Endothelial cell of umbilical vein (primary cell): ENCODE data around the gene CACNA1C. TPM values are rescaled to one million over a fixed set of nuclear protein-coding genes. Genes with fewer than 3 reads are reported as not detected.

Source experiments
- BruUV-seq: library from RNA; stranded (reverse); fragments of 400-500 nt; replicated peaks from 2 replicates; lab custom pipeline; 2021; lab: Mats Ljungman, UMichigan
- CTCF ChIA-PET: fragments of 300-600, 350-600 bp; sonication (Branson Sonifier 250); formaldehyde crosslinking; loops from one replicate; lab custom pipeline; 2021; ENCODE audit warnings: antibody characterized with exemption, inconsistent platforms; lab: Charles Lee
- POLR2A ChIA-PET: fragments of 300-600, 350-600 bp; sonication (Branson Sonifier 250); formaldehyde crosslinking; loops from one replicate; lab custom pipeline; 2021; ENCODE audit warnings: antibody characterized with exemption, inconsistent platforms; lab: Charles Lee
- DNase-seq: peaks from one replicate; pipeline ENCODE4 v3.0.0-alpha.2; 2011; ENCODE audit warnings: low read depth, low spot score
- FAIRE-seq: peaks from 2 replicates; lab custom pipeline; 2011; peaks lifted over from hg19 to GRCh38; lab: Jason Lieb, UNC
- H2AFZ ChIP-seq: 2 replicates; pipeline ENCODE4 v1.6.0; 2012; ENCODE audit warnings: low read depth, low read length, control low read depth, inconsistent platforms
- H3K27ac ChIP-seq: 2 replicates; pipeline ENCODE4 v1.5.1; 2011; ENCODE audit warnings: low read depth, mild to moderate bottlenecking, control low read depth, low read length, moderate library complexity; ENCODE audit not compliant: insufficient read depth
- H3K27me3 ChIP-seq, 2 experiments: 2 replicates each; pipeline versions ENCODE4 v1.6.0 to v1.6.1; 2011; ENCODE audit warnings: low read length in 2 of 2, mixed read lengths in 1 of 2; ENCODE audit not compliant: control insufficient read depth in 2 of 2, insufficient read depth in 2 of 2
- H3K36me3 ChIP-seq, 2 experiments: 2 replicates in 1 of 2; 3 replicates in 1 of 2; pipeline ENCODE4 v1.5.1; 2011; ENCODE audit warnings: low read length in 2 of 2, mild to moderate bottlenecking in 1 of 2, moderate library complexity in 1 of 2; ENCODE audit not compliant: control insufficient read depth in 2 of 2, insufficient read depth in 2 of 2; ENCODE audit errors: extremely low read depth in 1 of 2
- H3K4me1 ChIP-seq: 3 replicates; pipeline ENCODE4 v1.5.1; 2011; ENCODE audit warnings: mild to moderate bottlenecking, low read length; ENCODE audit not compliant: control insufficient read depth, insufficient read depth; ENCODE audit errors: extremely low read depth
- H3K4me2 ChIP-seq: 2 replicates; pipeline ENCODE4 v1.6.1; 2011; ENCODE audit warnings: low read length, control low read depth, mixed read lengths; ENCODE audit not compliant: insufficient read depth
- H3K4me3 ChIP-seq, 3 experiments: fragments of 200-600 bp in 1 of 3; sonication (generic), shearing (Covaris generic) in 1 of 3; replicated peaks in 1 of 3; 2 replicates each; pipeline ENCODE4 v1.5.1; 2011 to 2016; ENCODE audit warnings: control low read depth in 3 of 3, low read length in 3 of 3, mild to moderate bottlenecking in 2 of 3, inconsistent platforms in 1 of 3, low read depth in 1 of 3, moderate library complexity in 1 of 3; ENCODE audit not compliant: insufficient read depth in 1 of 3
- H3K79me2 ChIP-seq: 2 replicates; pipeline ENCODE4 v1.6.0; 2012; ENCODE audit warnings: low read length, inconsistent platforms; ENCODE audit not compliant: control insufficient read depth, insufficient read depth
- H3K9ac ChIP-seq: replicated peaks from 2 replicates; pipeline ENCODE3; 2011; ENCODE audit warnings: low read length, control low read depth; ENCODE audit not compliant: insufficient read depth; ENCODE audit errors: extremely low read depth
- H3K9me1 ChIP-seq: replicated peaks from 3 replicates; pipeline ENCODE4 v1.6.0; 2011; ENCODE audit warnings: mild to moderate bottlenecking, low read length; ENCODE audit not compliant: control insufficient read depth, insufficient read depth; ENCODE audit errors: extremely low read depth
- H3K9me3 ChIP-seq: replicated peaks from 2 replicates; pipeline ENCODE4 v1.5.1; 2012; ENCODE audit warnings: low read length, inconsistent platforms; ENCODE audit not compliant: control insufficient read depth, insufficient read depth
- H4K20me1 ChIP-seq: replicated peaks from 2 replicates; pipeline ENCODE3; 2011; ENCODE audit warnings: mild to moderate bottlenecking, low read length; ENCODE audit not compliant: control insufficient read depth, insufficient read depth; ENCODE audit errors: extremely low read depth
- EZH2 ChIP-seq: IDR thresholded peaks from 2 replicates; pipeline ENCODE4 v1.6.1; 2012; ENCODE audit warnings: borderline replicate concordance, low read depth, mild to moderate bottlenecking, moderate library complexity, low read length, inconsistent platforms; ENCODE audit not compliant: severe bottlenecking
- FOS ChIP-seq: IDR thresholded peaks from 2 replicates; pipeline ENCODE4 v1.6.1; 2011; ENCODE audit warnings: mild to moderate bottlenecking, low read length, moderate library complexity, borderline replicate concordance; ENCODE audit not compliant: insufficient read depth
- GATA2 ChIP-seq: IDR thresholded peaks from 2 replicates; pipeline ENCODE4 v1.7.0; 2011; ENCODE audit warnings: low read depth, mild to moderate bottlenecking, moderate library complexity, mixed read lengths, low read length; ENCODE audit not compliant: insufficient read length, insufficient read depth
- JUN ChIP-seq: IDR thresholded peaks from 2 replicates; pipeline ENCODE4 v1.6.1; 2011; ENCODE audit warnings: borderline replicate concordance, low read depth; ENCODE audit not compliant: insufficient read length, insufficient read depth
- MYC ChIP-seq: IDR thresholded peaks from one replicate; pipeline ENCODE4 v1.6.1; 2011; ENCODE audit warnings: mild to moderate bottlenecking, low read depth, low read length
- POLR2A ChIP-seq: IDR thresholded peaks from 2 replicates; pipeline ENCODE4 v1.6.1; 2012; ENCODE audit warnings: low read depth, mild to moderate bottlenecking, control low read depth, low read length
- POLR2AphosphoS5 ChIP-seq: IDR thresholded peaks from 2 replicates; pipeline ENCODE4 v1.6.1; 2012; ENCODE audit warnings: low read depth, mild to moderate bottlenecking, control low read depth, low read length, moderate library complexity; ENCODE audit not compliant: insufficient read depth
- dilution Hi-C: fragments of 300-500 bp; cut with MboI; formaldehyde crosslinking; loops from one replicate; pipeline ENCODE4 v1.15.0; 2019; ENCODE audit warnings: low sequenced_read_pairs; ENCODE audit not compliant: extremely low pct_ligation_motif_present
- intact Hi-C: fragments of 100-400 bp; cut with micrococcal nuclease; formaldehyde crosslinking; loops from one replicate; pipeline ENCODE4 v1.10.0; 2022
- polyA plus RNA-seq, 4 experiments: library from polyadenylated mRNA; depleted of rRNA in 3 of 4; stranded (reverse) in 3 of 4; unstranded in 1 of 4; fragments of >200 nt; gene quantifications; 2 replicates each; pipeline versions ENCODE4 v1.2.1 to v1.2.3, GENCODE V29; 2011 to 2012; ENCODE audit warnings: missing spikeins in 1 of 4
- total RNA-seq: library from RNA; stranded (reverse); gene quantifications from 2 replicates; pipeline ENCODE4 v1.2.3, GENCODE V29; 2021
- TF ChIP-seq, protein P1 (sequence below): IDR thresholded peaks from 2 replicates; pipeline ENCODE4 v1.6.1; 2011; ENCODE audit not compliant: insufficient read depth, insufficient read length
- TF ChIP-seq, protein P2 (sequence below), 2 donors: IDR thresholded peaks; 1 replicate in 1 of 2; 2 replicates in 1 of 2; pipeline ENCODE4 v1.5.1; 2011; ENCODE audit warnings: low read length in 2 of 2, mild to moderate bottlenecking in 2 of 2, moderate library complexity in 2 of 2, control low read depth in 1 of 2, inconsistent platforms in 1 of 2, low read depth in 1 of 2; ENCODE audit not compliant: insufficient read depth in 1 of 2; ENCODE audit errors: extremely low read depth in 1 of 2

The CACNA1C gene
- total and polyA plus RNA-seq, 2 donors (not counting 3 experiments of a cell fraction or from before 2014, with no cell fraction given), result not detected

DNA sequence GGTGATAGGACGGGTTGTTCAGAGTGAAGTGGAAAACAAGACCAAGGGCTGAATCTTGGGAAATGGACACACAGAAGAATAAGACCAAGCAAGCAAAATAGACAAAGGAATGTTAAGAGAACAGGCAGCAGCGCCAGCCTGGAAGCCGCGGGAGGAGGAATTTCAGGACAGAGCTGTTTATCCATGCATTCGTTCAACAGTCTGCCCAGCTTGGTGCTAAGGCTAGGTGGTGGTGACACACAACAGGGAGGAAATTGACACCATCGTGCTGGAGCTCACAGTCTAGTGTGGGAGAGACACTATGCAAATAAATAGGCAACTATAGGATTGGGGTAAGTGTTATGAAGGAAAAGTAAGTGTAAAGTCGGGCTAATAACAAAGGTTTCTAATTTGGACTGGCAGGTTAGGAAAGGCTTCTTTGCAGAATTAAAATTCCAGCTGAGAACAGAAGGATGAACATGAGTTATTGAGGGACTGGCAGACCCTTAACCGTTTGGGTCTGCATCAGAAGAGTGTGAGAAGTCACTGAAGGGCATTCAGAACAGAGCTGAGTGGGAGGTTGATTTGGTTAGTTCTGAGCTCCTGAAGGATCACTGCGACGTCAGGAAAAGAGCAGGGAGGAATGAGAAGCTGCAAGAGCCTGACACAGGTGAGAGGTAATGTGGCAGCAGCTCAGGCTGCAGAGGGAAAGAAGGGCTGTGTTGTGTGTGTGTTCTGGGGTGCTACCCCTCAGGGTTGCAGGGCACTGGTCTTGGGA lies 499.4 kb downstream of the CACNA1C start:
- Histone ChIP-seq H3K4me2 (no peak overlapping the region), H3K9ac (no peak overlapping the region), H2AFZ (no peak overlapping the region), H3K9me3 (no peaks in the 10 kb centered on the region), H3K4me1 (no peaks in the 10 kb centered on the region), H3K4me3 (no peak overlapping the region), H3K9me1 (no peaks in the 10 kb centered on the region), H3K36me3 (no peaks in the 10 kb centered on the region), H3K27me3 (no peaks in the 10 kb centered on the region), H3K27ac (no peak overlapping the region), H3K79me2 (no peaks in the 10 kb centered on the region), H4K20me1 (no peaks in the 10 kb centered on the region)
- TF ChIP-seq POLR2AphosphoS5, result no peak
- TF ChIP-seq GATA2, result no peak
- TF ChIP-seq JUN, result no peak
- TF ChIP-seq FOS, result no peak
- TF ChIP-seq EZH2, result no peak
- TF ChIP-seq, protein P1, sequence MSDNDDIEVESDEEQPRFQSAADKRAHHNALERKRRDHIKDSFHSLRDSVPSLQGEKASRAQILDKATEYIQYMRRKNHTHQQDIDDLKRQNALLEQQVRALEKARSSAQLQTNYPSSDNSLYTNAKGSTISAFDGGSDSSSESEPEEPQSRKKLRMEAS, result no peak
- TF ChIP-seq, protein P2, sequence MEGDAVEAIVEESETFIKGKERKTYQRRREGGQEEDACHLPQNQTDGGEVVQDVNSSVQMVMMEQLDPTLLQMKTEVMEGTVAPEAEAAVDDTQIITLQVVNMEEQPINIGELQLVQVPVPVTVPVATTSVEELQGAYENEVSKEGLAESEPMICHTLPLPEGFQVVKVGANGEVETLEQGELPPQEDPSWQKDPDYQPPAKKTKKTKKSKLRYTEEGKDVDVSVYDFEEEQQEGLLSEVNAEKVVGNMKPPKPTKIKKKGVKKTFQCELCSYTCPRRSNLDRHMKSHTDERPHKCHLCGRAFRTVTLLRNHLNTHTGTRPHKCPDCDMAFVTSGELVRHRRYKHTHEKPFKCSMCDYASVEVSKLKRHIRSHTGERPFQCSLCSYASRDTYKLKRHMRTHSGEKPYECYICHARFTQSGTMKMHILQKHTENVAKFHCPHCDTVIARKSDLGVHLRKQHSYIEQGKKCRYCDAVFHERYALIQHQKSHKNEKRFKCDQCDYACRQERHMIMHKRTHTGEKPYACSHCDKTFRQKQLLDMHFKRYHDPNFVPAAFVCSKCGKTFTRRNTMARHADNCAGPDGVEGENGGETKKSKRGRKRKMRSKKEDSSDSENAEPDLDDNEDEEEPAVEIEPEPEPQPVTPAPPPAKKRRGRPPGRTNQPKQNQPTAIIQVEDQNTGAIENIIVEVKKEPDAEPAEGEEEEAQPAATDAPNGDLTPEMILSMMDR (IDR thresholded peaks at IDR 0.05; ENCODE audit: extremely low read depth in 1 of 2, insufficient read depth in 1 of 2, low read depth in 1 of 2, low read length in 2 of 2), result no peak
- TF ChIP-seq MYC, result no peak
- no peak for TF ChIP-seq POLR2A
- intact Hi-C loops (no loop called here), dilution Hi-C loops (no loop called here)
- ChIA-PET CTCF (no interaction called here), POLR2A (no interaction called here)
- FAIRE-seq (no peak), DNase-seq (no peak)
- BruUV-seq, result no TSS peak
